Stimulated activated CD4-positive, alpha-beta T cell treated with anti-CD3 and anti-CD28 coated beads, Interleukin-15, amount 100 ng/mL, for 48 hours (primary cell): ENCODE data around the gene INSR.
"Not testable (repeated sequence)": the region's sequence is repeated elsewhere in the genome, so short reads cannot be mapped to it uniquely, and the experiment has no call there.

Experiments
- DNase-seq, 2 donors: peaks; one replicate each; pipeline ENCODE4 v3.0.0-alpha.2; 2020; ENCODE audit warnings: low read depth in 2 of 2

Gene INSR

GRCh38 chr19:7195046-7195445, 99.2 kb downstream of the INSR start:
- DNase-seq = no peak

- DNase-seq = no peak
Observed at GRCh38 chr19:7194566-7194965, 99.6 kb downstream of the INSR start.

GRCh38 chr19:7191946-7192691, 102.1 kb downstream of the INSR start:
- no peak for DNase-seq

GRCh38 chr19:7188698-7189629, 105.2 kb downstream of the INSR start:
- DNase-seq = no peak

- no peak for DNase-seq
Observed at GRCh38 chr19:7187605-7188339, 106.4 kb downstream of the INSR start.

- no peak for DNase-seq
Observed at GRCh38 chr19:7182489-7182888, 111.7 kb downstream of the INSR start.

- no peak for DNase-seq
Observed at GRCh38 chr19:7179917-7180306, 114.3 kb downstream of the INSR start.

GRCh38 chr19:7177926-7178325, 116.3 kb downstream of the INSR start:
- DNase-seq = no peak

- DNase-seq = no peak
Observed at GRCh38 chr19:7176792-7177191, 117.4 kb downstream of the INSR start.

GRCh38 chr19:7172794-7173193, 121.4 kb downstream of the INSR start:
- DNase-seq = no peak

- DNase-seq = no peak
Observed at GRCh38 chr19:7170983-7171382, 123.2 kb downstream of the INSR start.

GRCh38 chr19:7168941-7169340, 125.3 kb downstream of the INSR start:
- no peak for DNase-seq

- no peak for DNase-seq
Observed at GRCh38 chr19:7161292-7161691, 132.9 kb downstream of the INSR start.

- DNase-seq = no peak
Observed at GRCh38 chr19:7159105-7159933, 134.9 kb downstream of the INSR start.

GRCh38 chr19:7153022-7153421, 141.2 kb downstream of the INSR start:
- no peak for DNase-seq

GRCh38 chr19:7152568-7152967, 141.6 kb downstream of the INSR start:
- no peak for DNase-seq

GRCh38 chr19:7149956-7150705, 144.1 kb downstream of the INSR start:
- no peak for DNase-seq

GRCh38 chr19:7147119-7147675, 147.0 kb downstream of the INSR start:
- not testable (repeated sequence) for DNase-seq

GRCh38 chr19:7146086-7146485, 148.1 kb downstream of the INSR start:
- DNase-seq = not testable (repeated sequence)

GRCh38 chr19:7145494-7145893, 148.7 kb downstream of the INSR start:
- no peak for DNase-seq
